IPS-18c (cell line): ENCODE measurements around the gene KCNK4.
"Not testable (repeated sequence)": the region's sequence is repeated elsewhere in the genome, so short reads cannot be mapped to it uniquely, and the experiment has no call there.

Source experiments
- H3K4me3 ChIP-seq: 2 replicates; pipeline ENCODE4 v1.7.0; 2013; ENCODE audit warnings: low read depth, mild to moderate bottlenecking, low read length, moderate library complexity; ENCODE audit not compliant: insufficient read depth
- H3K9me3 ChIP-seq: one replicate; pipeline ENCODE4 v1.6.1; 2013; ENCODE audit warnings: mild to moderate bottlenecking, low read length, moderate library complexity; ENCODE audit not compliant: control insufficient read depth, insufficient read depth

Gene KCNK4

DNA sequence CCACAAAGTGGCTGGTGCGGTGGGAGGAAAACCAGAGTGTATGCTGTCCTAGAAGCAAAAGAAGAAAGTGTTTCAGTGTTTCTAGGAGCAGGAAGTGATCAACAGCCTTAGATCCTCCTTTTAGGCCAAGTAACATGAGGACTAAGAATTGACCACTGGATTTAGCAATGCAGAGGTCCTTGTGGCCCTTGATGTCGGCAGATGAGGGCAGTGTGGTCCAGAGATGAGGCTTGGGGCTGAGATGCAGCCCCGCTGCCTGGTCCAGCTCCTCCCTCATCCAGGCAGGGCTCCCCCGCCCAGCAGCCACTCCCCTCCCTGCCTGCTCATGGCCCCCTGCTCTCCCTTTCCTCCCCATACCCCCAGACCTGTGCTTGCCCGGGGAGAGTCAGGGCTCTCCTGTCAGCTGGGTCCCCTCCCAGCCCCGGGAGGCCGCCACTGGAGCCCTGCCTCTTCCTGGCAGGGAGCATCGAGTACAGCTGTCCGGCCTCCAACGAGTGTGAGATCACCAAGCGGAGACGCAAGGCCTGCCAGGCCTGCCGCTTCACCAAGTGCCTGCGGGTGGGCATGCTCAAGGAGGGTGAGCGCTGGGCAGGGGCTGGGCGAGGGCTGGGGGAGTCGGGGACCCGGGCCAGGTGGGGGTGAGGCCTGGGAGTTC is 22.5 kb downstream of the KCNK4 start:
- Histone ChIP-seq H3K9me3 (no peaks in the 10 kb centered on the region), H3K4me3 (no peak overlapping the region)

DNA sequence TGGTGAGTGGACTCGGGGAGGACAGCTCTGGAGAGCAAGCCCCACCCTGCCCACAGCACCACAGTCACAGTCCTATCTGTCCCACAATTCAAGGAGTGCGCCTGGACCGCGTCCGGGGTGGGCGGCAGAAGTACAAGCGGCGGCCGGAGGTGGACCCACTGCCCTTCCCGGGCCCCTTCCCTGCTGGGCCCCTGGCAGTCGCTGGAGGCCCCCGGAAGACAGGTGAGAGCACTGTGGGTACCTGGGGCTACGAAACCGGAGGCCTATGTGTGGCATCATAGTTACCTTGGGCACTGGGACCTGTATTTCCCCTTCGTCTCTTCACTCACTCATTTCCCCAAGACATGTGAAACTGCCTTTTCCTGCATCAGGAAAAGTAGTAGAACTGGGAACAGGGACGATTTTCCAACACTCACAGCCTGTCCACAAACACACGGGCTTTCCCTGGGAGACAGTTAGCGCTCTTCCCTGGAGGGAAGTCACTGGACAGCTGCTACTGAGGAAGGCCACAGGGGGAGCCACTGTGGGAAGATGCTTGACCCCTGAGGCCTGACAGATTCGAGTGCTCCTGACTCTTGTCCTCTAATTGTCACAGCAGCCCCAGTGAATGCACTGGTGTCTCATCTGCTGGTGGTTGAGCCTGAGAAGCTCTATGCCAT is 23.2 kb downstream of the KCNK4 start:
- Histone ChIP-seq H3K9me3 (no peaks in the 10 kb centered on the region), H3K4me3 (no peak overlapping the region)

DNA sequence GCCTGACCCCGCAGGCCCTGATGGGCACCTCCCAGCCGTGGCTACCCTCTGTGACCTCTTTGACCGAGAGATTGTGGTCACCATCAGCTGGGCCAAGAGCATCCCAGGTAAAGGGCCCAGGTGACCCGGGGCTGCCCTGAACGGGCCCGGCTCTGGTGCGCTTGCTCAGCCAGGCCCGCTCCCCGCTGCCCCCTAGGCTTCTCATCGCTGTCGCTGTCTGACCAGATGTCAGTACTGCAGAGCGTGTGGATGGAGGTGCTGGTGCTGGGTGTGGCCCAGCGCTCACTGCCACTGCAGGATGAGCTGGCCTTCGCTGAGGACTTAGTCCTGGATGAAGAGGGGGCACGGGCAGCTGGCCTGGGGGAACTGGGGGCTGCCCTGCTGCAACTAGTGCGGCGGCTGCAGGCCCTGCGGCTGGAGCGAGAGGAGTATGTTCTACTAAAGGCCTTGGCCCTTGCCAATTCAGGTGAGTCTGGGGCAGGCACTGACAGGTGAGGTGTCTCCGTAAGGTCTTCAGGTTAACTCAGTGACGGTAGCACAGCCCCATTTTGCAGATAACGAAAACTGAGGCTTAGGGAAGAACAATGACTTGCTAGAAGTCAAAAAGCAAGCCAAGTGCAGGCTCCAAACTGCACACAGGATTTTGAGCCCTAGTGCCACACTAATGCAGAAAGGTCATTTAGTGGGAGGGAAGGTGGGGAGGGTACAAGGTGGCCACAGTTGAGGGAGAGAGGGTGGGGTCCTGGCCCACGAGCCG is 23.9 kb downstream of the KCNK4 start:
- Histone ChIP-seq H3K9me3 (no peaks in the 10 kb centered on the region), H3K4me3 (no peak overlapping the region; the same call in 1 of the 2 replicates)

DNA sequence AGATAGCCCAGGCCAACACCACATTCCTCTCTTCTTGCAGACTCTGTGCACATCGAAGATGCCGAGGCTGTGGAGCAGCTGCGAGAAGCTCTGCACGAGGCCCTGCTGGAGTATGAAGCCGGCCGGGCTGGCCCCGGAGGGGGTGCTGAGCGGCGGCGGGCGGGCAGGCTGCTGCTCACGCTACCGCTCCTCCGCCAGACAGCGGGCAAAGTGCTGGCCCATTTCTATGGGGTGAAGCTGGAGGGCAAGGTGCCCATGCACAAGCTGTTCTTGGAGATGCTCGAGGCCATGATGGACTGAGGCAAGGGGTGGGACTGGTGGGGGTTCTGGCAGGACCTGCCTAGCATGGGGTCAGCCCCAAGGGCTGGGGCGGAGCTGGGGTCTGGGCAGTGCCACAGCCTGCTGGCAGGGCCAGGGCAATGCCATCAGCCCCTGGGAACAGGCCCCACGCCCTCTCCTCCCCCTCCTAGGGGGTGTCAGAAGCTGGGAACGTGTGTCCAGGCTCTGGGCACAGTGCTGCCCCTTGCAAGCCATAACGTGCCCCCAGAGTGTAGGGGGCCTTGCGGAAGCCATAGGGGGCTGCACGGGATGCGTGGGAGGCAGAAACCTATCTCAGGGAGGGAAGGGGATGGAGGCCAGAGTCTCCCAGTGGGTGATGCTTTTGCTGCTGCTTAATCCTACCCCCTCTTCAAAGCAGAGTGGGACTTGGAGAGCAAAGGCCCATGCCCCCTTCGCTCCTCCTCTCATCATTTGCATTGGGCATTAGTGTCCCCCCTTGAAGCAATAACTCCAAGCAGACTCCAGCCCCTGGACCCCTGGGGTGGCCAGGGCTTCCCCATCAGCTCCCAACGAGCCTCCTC is 24.8 kb downstream of the KCNK4 start:
- H3K4me3 ChIP-seq, H3K9me3 ChIP-seq: not testable (repeated sequence)

DNA sequence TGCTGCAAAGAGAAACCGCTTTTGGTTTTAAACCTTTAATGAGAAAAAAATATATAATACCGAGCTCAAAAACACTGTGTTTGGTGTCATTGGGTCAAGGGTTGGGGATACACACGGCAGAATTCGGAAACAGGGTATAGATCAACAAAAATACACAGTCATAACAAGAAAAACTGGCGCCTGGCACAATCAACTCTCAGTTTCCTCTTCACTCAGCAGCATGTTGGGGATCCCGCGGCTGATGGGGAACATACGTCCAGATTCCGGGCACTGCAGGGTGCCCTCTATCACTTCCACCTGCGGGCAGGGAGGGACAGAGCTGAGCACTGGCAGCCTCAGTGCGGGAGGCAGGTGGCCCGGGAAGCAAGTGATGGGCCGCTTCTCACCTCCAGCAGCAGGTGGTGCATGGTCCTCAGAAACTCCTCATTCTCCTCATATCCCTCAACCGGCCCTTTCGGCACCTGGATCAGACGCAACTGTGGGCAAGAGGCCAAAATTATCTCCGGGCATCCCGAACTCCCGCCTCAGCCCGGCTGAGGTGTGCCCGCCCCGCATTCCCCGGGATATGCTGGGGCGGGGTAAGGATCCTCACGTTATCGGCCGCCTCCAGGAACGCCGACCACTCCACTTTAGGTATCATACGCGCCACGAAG is 25.7 kb downstream of the KCNK4 start:
- H3K4me3 ChIP-seq, result peak overlapping the region; percentile 95
- no peaks in the 10 kb centered on the region for H3K9me3 ChIP-seq

DNA sequence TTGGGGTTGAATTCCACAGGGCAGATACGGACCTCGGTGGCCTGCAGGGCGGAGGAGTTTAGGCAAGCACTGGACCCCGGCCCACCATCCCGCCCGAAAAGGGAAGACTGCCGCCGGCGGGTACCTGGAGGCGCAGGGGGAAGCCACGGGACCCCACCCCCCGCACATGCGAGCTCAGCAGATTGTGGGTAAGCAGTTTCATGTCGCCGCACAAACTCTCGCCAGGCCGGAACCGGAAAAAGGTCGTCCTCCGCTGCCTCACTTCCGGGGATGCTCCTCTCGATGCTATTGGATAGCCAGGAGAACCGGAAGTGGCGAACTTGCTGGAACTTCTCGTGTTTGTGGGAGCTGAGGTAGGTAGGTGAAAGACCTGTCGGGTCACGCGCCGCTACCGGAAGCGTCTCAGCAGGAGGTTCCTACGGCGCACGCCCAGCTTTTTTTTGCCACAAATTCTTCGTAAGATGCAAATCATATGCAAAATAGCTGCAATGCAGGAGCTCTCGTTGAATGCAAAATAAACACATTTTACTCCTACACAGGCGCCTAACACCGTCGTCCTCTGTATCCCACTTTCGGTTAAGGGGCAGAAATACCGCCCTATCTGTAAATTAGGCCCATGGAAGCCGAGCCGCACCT is 26.3 kb downstream of the KCNK4 start, which contains the start of gene TRMT112:
TRMT112 (minus strand) TSS at position 235 of the 636 bp plus-strand sequence; CDS start at position 202, 33 bp downstream.
- Histone ChIP-seq H3K4me3 (peak within 1 kb of the TSS; percentile 95), H3K9me3 (no peaks in the 10 kb centered on the region)

DNA sequence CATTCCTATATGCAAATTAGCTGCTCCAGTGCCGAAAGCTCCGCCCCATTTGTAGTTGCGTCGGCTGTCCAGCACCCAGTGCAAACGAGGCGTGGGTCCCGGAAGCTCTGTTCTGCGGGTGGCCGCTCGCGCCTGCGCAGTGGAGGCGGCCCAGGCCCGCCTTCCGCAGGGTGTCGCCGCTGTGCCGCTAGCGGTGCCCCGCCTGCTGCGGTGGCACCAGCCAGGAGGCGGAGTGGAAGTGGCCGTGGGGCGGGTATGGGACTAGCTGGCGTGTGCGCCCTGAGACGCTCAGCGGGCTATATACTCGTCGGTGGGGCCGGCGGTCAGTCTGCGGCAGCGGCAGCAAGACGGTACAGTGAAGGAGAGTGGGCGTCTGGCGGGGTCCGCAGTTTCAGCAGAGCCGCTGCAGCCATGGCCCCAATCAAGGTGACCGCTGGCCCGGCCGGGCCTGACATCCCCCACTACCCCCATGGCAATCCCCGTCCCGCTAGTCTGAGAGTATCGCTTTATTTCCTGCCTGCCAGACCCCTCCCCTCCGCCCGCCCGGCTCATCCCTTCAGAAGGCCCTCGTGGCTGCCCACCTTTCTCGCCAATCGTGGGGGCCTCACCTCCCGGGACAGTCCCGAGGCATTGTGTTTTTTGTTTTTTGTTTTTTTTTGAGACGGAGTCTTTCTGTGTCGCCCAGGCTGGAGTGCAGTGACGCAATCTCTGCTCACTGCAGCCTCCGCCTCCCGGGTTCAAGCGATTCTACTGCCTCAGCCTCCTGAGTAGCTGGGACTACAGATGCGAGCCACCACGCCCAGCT is 27.1 kb downstream of the KCNK4 start, which contains the start of gene PRDX5:
PRDX5 (plus strand) TSS at position 161 of the 805 bp plus-strand sequence; CDS start at position 256, 95 bp downstream.
- H3K9me3 ChIP-seq, result no peaks in the 10 kb centered on the region
- peak within 1 kb of the TSS; percentile 95 for H3K4me3 ChIP-seq

DNA sequence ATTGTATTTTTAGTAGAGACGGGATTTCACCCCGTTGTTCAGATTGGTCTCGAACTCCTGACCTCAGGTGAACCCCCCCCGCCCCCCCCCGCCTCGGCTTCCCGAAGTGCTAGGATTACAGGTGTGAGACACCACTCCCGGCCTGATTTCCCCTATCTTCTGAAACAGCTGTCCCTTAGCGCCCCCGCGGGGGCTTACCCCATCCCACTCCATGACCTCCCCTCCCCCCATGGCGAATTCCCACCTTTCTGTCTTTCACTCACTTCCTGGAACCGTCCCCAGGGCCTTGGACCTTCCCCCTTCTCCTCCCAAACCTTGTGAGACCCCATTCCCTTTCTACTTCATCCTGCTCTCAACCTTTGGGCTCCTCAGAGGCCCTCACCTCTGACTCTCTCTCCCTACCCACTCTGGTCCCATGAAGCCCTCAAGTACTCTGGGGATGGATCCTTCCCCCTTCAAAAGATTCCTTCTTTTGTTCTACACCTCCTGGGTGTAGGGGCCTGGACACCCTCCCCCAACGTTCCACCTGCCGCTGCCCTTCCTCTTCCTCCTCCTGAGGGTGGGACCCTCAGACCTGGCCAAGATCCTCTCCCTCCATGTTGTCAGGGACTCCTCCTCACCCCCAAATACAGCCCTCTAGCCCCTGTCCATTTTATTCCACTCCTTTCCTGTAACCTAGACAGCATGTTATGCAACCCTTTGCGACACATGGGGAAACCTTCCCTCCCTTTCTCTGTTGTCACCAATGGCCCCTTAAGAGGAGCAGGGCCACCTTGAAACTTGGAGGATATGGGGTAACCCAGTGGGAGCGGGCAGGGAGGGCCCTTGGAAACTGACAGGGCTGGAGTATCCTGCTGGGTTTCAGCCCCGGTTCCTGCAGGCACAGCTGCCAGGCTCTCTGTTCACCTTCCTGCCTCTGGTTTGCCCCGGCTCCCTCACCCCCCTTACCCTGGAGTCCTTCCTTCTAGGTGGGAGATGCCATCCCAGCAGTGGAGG is 28.0 kb downstream of the KCNK4 start:
- H3K9me3 ChIP-seq, result no peaks in the 10 kb centered on the region

DNA sequence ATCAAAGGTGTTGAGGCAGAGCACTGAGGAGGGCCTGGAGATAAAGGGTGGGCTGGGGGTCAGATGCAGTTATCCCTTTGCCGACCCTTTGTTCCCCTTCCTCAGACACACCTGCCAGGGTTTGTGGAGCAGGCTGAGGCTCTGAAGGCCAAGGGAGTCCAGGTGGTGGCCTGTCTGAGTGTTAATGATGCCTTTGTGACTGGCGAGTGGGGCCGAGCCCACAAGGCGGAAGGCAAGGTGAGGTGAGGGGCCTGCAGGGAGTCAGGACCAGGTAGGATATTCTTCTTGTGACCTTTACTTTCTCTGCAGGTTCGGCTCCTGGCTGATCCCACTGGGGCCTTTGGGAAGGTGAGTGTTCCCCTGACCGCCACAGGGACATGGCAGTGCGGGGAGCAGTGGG is 29.5 kb downstream of the KCNK4 start:
- no peak overlapping the region; the same call in 1 of the 2 replicates for H3K4me3 ChIP-seq
- H3K9me3 ChIP-seq, result no peaks in the 10 kb centered on the region

More for the DNA sequence above, 28.0 kb downstream of the KCNK4 start:
- H3K4me3 ChIP-seq, result peak overlapping the region; percentile 95

DNA sequence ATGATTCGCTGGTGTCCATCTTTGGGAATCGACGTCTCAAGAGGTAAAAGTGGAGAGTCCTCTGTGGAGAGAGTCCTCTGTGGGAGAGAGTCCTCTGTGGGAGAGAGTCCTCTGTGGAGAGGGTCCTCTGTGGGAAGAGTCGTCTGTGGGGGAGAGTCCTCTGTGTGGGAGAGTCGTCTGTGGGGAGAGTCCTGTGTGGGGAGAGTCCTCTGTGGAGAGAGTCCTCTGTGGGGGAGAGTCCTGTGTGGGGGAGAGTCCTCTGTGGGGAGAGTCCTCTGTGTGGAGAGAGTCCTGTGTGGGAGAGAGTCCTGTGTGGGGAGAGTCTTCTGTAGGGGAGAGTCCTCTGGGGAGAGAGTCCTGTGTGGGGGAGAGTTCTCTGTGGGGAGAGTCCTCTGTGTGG is 29.9 kb downstream of the KCNK4 start:
- H3K4me3 ChIP-seq, result no peak overlapping the region
- no peaks in the 10 kb centered on the region for H3K9me3 ChIP-seq

DNA sequence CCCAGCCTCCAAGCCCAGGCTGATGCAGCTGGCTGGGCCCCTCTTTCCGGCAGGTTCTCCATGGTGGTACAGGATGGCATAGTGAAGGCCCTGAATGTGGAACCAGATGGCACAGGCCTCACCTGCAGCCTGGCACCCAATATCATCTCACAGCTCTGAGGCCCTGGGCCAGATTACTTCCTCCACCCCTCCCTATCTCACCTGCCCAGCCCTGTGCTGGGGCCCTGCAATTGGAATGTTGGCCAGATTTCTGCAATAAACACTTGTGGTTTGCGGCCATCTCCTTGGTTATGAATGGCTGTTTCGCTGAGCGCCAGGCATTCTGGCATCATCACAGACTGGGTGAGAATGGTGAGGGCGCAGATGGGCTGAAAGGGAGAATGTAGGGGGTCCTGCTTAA is 30.4 kb downstream of the KCNK4 start:
- no peak overlapping the region for H3K4me3 ChIP-seq

DNA sequence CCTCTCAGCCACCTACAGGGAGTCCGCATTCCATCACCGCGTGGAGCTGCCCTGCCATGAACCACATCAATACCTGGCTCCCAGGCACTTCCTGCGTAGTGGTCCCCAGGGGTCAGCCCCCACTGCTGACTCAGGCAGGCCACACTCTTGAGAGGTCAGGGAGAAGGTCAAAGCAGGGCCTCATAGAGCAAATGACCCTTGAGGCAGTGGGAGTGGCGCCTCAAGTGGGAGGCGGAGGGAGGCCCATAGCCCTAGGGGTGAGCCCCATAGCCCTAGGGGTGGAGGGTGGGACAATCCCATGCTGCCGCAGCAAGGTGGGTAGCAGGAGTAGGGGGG is 31.8 kb downstream of the KCNK4 start:
- H3K4me3 ChIP-seq, result no peak overlapping the region

More for the DNA sequence above, 30.4 kb downstream of the KCNK4 start:
- H3K9me3 ChIP-seq, result no peaks in the 10 kb centered on the region

DNA sequence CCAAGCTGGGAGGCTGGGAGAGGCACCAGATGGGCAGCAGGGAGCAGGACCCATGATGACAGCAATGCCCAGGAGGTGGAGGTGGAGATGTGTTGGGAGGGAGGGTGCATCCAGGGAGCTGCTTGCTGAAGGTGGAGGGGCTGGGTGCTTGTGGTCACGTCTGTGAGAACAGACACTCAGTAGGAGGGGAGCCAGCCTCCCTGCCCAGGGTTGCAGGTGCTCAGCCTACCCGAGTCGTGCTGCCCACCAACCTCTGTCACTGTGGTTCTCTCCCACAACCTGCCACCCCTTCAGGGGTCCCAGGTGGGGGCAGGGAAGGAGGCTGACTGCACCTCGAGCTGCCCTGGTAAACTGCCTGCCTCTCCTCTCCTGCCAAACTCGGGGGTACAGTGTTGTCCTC is 32.3 kb downstream of the KCNK4 start:
- Histone ChIP-seq H3K4me3 (no peak overlapping the region), H3K9me3 (no peaks in the 10 kb centered on the region)

More for the DNA sequence above, 31.8 kb downstream of the KCNK4 start:
- no peaks in the 10 kb centered on the region for H3K9me3 ChIP-seq

DNA sequence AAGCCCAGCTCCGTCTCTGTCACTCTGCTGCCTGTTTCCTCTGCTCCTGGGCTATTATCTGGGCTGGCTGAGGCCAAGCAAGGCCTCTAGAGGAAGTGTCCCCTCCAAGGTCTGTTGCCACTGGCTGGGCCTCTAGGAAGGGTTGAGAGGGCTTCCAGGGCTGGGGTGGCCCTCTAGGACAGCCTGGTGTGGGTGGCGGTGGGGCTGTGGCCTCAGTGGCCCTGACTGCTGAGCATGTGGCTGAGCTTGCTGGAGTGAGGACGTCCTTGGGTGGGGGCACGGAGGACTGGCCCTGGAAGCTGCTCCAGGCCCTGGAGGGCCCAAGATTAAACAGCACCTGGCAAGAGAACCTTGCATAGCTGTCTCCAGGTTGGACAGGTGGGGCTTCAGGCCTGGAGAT is 32.9 kb downstream of the KCNK4 start:
- H3K4me3 ChIP-seq, H3K9me3 ChIP-seq: not testable (repeated sequence)
